GM21526 (cell line): Measurements from ENCODE around the gene SLC29A1.

Experiments
- ATAC-seq: cut with Tn5 transposase; IDR thresholded peaks from one replicate; pipeline ENCODE4 v1.9.1; 2021; ENCODE audit warnings: moderate library complexity; ENCODE audit not compliant: unreplicated experiment, low FRiP score

Gene SLC29A1

DNA sequence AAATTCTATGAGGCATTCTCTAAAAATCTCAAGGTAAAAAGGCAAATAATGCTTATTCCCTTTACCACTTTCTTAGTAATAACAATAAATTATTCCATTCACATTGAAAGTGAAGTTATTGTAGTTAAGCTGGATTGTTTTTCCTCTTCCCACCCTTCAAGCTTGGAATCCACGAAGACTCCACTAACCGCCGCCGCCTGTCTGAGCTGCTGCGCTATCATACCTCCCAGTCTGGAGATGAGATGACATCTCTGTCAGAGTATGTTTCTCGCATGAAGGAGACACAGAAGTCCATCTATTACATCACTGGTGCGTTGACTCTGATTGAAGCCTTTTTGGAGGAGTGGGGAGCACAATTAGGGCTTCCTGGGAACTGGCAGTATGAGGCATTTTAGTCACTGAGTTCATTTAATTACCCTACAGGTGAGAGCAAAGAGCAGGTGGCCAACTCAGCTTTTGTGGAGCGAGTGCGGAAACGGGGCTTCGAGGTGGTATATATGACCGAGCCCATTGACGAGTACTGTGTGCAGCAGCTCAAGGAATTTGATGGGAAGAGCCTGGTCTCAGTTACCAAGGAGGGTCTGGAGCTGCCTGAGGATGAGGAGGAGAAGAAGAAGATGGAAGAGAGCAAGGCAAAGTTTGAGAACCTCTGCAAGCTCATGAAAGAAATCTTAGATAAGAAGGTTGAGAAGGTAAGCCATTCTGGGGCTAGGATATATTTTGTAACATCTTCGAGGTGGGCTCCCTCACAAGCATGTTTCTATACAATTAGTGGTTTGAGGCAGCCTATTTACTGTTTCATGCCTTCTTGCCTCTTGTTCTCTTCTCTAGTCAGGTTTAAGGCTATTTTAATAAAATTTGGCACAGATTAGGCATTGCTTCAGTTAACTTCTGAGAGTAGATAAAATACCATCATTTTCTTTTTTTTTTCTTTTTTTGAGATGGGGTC, 28.5 kb downstream of the SLC29A1 start:
- no peak for ATAC-seq

GRCh38 chr6:44253307-44254101, 30.1 kb downstream of the SLC29A1 start:
- ATAC-seq, result no peak

- no peak for ATAC-seq
These were observed 31.1 kb downstream of the SLC29A1 start for GRCh38 chr6:44254191-44255104.

DNA sequence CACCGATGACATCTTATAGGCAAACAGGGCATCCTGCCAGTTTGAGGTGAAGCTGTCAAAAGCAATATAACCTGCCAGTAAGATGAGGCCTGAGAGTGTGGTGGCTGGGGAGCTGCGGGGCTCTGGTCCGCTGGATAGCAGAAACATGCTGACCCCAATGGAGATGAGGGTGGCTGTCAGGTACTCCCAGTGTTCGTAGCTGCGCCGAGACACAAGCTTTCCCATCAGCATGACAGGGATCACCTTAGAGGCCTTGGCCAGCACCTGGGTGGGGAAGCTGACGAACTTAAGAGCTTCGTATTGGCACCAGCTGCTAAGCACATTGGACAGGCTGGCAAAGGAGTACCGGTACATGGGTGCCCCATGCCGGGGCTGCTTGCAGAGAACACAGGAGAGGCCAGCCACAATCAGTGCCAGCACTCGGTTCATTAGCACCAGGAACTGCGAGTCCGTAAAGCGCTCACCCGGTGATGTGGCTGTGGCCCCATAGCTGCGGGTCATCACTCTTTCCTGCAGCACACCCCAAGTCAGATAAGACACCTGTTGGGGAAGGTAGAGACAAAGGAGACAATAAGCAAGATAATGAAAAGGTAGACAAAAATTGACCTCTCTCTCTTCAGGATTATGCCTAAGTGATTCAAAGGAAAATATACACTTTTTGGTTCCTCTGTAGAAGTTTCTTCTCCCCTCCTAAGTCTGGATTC, 31.9 kb downstream of the SLC29A1 start:
- no peak for ATAC-seq

DNA sequence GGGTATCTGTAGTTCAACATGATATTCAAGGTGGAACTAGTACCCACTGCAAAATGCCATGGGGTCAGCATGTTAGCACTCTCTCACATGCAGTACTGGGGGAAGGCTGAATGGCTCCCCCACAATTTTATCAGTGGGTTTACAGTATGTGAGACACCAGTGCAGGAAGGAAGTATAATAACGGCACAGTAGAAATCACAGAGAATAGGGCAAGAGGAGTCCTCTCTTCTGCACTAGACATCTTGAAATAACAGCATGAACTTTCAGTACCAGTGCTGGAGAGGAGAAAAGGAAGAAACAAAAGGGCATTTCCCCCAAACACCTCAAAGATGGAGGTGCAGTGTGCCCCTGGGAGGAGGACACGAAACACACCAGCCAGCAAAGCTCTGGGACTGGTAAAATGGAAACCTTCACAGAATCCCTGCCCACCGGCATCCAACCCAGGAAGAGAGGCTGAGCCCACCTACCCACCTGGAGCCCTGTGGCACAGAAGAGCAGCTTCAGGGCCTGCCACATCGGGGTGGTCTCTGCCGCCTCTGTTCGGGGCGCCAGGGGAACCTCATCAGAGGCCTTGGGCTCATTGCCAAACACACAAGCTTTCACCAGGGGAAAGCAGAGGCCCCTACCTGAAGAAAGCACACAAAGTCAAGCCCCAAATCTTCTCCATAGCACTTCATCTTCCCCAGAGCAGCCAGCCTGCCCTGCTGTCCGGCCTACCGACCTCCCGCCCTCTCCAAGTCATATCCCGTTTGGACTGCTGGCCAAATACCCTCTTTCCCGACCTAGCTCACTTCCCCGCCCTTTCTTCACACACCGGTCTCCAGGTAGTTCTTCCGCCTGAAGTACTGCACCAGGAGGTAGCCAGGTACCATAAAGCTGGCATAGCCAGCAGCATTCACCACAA, 32.7 kb downstream of the SLC29A1 start:
- no peak for ATAC-seq

GRCh38 chr6:44256775-44257024, 33.3 kb downstream of the SLC29A1 start:
- no peak for ATAC-seq

DNA sequence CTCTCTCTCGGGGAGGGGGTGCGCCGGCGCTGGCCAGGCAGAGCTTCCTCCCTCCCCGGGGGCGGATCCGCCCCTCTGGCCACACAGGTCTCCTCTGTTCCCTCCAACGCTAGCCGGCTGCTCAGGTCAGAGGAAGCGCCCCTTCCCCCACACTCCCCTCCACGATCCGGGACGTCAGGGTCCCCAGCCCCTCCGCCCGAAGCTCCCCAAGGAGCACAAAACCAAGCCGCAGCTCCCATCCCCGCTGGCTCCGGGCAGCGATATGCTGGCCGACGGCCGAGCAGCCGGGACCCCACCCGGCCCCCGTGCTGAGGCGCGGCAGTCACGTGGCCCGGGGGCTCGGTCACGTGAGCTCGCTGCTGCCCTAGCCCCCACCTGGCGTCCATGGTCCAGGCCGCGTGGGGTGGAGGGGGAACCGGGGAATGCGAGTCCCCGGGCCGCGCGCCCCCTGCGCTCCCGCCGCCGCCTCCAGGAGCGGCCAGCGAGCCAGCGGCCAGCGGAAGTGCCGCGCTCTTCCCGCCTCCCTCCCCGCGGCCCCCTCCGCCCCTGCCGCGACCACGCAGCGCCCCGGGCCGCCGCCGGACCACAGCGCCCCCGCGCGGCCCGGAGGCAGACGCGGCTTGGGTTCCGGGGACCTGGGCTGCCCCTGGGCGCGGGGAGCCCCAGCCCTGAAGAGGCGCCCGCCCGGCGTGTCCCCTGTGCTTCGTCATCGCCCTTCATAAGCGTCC, 33.8 kb downstream of the SLC29A1 start, which contains the start of gene SLC35B2:
TSS of gene SLC35B2 (minus strand) at position 504 of the 728 bp plus-strand sequence. CDS start at position 386, 118 bp downstream.
- ATAC-seq, result peak; percentile 34

GRCh38 chr6:44257753-44258324, 34.4 kb downstream of the SLC29A1 start:
- peak; percentile 10 for ATAC-seq

- ATAC-seq, result no peak
These were observed 35.0 kb downstream of the SLC29A1 start for GRCh38 chr6:44258325-44258863.

GRCh38 chr6:44258921-44259320, 35.5 kb downstream of the SLC29A1 start:
- ATAC-seq, result no peak

- no peak for ATAC-seq
These were observed 36.6 kb downstream of the SLC29A1 start for GRCh38 chr6:44260011-44260410.

- ATAC-seq, result no peak
These were observed 37.3 kb downstream of the SLC29A1 start for GRCh38 chr6:44260451-44261297.

- ATAC-seq, result no peak
These were observed 38.2 kb downstream of the SLC29A1 start for GRCh38 chr6:44261581-44261980.

DNA sequence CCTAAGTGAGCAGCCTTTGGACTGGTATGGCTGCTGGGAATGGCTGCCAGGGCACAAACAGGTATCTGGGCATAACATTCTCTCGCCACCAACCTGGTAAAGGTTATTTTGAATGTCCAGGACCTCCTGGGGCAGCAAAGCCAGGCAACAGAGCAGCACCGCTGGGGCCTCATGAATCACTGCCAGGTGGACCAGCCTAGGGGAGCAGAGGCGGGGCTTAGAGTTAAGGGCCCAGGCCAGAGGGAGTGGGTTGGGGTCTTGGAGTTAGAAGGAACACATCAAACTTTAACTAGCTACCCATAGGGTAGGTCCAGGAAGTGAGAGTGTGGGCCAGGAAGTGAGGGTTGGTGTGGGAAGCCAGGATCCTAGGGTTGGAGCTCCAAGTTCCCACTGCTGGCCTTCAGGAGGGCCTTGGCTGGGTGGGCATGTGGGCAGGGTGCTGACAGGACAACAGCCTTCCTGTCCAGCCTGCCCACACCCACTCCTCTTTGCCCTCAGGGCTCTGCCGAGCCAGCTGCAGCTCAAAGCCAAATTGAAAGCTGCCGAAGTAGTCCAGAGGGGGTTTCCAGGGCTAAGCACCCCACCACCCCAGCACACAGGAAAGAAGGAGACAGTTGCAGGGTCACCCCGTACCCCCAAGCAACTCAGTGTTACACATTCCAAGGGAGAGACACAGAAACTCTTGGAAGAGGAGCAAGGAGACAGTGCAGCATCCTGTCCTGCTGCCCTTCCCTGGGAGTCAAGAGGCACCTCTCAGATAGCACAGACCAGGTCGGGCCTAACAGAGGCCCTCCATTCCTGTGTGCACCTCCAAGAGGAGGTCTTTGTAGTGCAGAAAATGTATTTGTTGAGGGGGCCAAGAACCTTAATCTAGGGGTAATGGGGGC, 39.3 kb downstream of the SLC29A1 start:
- ATAC-seq, result no peak

DNA sequence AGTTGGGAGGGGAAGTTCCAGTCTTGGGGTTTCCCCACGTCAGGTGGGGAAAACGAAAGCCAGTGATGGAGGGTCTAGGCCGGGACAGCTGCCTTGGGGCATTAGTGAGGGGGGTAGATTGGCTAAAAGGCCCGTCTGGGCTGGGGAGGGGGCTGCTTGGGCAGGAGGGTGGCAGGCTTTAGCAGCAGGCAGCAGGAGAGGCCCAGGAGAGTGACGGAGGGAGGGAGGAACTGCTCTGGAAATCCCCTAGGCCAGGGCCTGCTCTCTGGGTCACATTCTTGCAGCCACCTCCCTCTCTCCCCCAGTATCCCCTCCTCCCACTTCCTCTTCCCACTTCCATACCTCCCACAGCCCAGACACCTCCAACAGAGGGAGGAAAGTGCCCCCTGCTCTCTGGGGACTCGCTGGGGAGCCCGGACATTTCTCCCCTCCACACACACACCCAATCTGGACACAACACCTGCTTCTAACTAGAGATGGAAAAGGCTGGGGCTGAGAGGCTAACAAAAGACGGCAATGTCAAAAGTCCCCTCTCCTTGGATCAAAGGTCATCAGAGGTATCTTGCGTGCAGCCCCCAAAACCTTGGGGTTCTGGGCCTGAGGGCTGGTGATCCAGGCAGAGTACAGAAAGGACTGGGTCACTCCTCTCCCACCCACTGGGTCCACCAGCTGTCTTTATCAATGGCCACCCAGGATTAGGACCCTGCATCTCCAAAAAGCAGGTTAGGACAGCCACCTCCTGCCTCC, 40.1 kb downstream of the SLC29A1 start:
- ATAC-seq, result no peak
